GM19043 (cell line): ENCODE measurements around the gene FOXO1.
"Not testable (repeated sequence)": the region's sequence is repeated elsewhere in the genome, so short reads cannot be mapped to it uniquely, and the experiment has no call there.

Source experiments
- ATAC-seq: cut with Tn5 transposase; IDR thresholded peaks from one replicate; pipeline ENCODE4 v1.9.1; 2021; ENCODE audit warnings: low read depth; ENCODE audit not compliant: unreplicated experiment

FOXO1 gene

DNA sequence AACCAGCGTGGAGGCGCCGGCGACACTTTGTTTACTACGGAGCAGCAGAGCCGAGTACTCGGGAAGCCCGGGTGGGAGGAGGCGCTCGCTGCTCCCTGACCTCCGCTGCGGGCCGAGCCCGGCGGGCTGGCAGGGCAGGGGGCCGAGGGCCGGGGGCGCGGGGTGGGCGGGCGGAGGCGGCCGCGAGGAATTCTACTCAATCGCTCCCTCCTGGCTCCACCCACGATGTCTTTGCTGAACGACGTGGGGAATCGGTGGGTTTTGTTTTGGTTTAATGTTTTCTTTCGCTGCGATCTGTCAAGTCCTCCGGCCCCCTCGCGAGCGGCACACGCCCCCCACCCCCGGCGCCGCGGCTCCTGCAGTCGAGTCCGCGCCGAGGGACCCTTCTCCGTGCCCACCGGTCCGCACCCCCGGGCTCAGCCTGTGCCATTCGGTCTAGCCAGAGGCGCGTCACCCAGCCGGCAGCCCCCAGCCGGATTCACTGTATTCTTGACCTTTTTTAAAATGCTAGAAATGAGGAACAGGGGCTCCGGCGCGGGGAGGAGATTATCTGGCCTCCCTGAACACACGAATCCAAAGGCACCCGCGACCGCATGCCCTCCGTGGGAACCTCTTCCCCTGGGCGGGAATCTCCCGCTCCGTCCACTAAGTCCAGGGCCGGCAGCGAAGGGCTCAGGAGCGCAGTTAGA, 636 bp upstream of the FOXO1 start:
- ATAC-seq: no peak

DNA sequence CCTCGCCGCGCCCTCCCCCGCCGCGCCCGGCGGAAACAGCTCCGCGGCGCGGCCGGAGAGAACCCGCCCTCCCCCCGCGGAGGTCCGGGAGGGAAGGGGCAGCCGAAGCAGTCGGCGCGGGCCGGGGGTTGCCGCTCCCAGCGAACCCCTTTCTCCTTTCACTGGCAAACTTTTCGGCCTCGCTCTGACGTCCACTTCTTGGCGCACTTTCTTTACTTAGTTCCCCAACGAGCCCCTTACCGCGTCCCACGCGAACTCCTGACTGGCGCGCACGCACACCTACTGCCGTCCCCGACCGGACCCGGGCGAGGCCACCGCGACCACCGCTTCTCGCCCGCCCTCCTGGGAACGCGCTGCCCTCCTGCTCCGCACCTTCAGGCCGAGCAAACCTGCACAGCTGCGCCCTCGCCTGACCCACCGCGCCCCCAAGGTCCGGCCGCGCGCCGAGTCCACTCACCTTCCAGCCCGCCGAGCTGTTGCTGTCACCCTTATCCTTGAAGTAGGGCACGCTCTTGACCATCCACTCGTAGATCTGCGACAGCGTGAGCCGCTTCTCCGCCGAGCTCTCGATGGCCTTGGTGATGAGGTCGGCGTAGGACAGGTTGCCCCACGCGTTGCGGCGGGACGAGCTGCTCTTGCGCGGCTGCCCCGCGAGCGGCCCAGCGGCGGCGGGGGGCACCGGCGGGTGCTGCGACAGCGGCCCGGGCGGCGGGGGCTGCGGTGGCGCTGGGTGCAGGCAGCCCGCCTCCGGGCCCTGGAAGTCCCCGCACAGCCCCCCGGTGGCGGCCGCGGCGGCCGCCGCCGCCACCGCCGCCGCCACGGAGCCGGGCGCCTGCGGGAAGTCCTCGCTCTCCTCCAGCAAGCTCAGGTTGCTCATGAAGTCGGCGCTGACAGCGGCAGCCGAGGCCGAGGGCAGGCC, 1.1 kb downstream of the FOXO1 start:
- no peak for ATAC-seq

DNA sequence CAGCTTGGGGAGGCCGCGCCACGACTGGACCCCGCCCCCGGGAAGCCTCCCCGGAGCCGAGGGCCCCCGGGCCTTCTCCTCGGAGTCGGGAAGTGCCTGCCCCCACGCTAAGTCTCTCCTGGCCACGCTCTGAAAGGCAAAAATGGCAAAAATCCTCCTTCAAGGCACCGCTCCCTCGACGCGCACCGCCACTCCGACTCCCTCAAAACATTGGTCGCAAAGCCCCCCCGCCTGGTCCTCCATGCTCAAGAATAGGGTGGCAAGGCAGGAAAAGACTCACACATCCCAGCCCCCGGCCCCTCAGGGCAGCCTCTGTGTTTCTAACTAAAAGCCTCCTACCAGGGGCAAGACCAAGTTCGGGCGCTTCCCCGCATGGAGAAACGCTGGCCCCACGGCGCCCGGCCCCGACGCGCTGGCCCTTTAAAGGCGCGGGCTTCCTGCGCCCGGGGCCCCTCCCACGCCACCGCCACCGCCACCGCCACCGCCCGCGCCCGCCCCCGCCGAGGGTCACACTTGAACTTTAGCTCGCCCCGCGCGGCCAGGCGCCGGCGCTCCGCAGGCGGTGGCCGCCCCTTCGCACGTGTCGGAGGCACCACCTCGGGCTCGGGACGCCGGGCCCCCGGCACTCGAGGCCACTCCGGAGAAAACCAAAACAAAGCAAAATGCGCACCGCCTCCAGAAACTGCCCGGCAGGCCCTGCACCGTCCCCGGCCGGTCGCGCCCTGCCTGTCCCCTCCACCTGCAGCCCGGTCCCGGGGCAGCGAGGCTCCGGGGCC, 1.9 kb downstream of the FOXO1 start:
- no peak for ATAC-seq

DNA sequence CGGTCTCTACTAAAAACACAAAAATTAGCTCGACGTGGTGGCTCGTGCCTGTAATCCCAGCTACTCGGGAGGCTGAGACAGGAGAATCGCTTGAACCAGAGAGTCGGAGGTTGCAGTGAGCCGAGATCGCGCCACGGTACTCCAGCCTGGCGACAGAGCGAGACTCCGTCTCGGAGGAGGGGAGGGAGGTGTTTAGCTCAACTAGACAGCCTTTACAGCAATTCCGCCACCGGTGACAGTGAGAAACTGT, 2.4 kb downstream of the FOXO1 start:
- ATAC-seq: not testable (repeated sequence)

DNA sequence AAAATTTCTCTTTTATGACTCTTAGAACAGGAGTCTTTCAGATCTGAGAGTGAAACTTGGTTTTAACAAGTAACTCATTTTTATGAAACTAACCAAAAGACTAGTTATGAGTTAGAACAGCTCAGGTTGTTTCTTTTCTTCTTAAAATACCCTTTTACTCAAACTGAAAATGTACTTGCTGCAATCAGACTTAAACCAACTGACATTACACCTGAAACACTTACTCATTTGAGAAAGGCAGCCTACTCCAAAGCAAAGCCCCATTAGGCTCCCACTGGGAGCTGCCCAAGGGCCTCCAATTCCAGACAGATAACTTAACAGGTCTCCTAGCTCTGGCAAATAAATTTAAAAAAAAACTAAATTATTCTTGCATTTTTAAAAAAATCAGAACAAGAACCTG, 3.6 kb downstream of the FOXO1 start:
- peak; percentile 27 for ATAC-seq

DNA sequence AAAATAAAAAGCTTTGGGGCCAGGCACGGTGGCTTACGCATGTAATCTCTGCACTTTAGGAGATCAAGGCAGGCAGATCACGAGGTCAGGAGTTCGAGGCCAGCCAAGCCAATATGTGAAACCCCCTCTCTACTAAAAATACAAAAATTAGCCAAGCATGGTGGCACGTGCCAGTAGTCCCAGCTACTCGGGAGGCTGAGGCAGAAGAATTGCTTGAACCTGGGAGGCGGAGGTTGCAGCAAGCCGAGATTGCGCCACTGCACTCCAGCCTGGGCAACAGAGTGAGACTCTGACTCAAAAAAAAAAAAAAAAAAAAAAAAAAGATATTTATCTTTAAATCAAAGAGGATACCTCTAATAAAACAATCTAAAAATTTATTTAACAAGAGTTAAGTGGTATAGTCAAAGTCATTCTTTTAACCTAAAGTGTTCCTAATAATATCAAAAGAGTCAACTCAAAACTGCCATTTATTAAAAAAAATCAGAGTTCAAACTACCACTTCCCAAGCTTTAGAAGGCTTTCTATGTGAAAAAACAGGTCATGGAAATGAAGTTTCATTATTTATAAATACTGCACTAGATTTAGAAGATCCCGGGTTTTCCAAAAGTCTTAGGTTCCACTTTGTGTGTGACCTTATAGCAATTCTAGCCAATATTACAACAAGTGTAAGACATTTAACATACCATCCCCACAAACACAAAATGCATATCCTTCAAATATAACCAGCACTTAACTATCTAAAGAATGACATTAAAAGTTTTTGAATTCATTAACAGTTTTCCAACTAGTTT, 4.4 kb downstream of the FOXO1 start:
- ATAC-seq: no peak

DNA sequence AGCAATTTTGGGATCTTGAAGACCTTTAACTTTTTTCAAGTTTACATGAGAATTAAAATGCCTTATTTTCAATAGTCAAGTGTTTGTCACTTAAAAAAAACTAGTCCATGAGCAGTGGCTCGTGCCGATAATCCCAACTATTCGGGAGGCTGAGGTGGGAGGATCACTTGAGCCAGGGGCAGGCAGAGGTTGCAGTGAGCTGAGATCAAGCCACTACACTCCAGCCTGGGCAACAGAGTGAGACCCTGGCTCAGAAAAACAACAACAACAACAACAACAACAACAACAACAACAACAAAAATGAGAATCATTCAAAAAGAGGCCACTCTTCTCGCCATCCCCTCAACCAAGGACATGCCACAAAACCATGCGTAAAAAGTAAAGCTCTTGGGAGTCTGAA, 5.7 kb downstream of the FOXO1 start:
- no peak for ATAC-seq

DNA sequence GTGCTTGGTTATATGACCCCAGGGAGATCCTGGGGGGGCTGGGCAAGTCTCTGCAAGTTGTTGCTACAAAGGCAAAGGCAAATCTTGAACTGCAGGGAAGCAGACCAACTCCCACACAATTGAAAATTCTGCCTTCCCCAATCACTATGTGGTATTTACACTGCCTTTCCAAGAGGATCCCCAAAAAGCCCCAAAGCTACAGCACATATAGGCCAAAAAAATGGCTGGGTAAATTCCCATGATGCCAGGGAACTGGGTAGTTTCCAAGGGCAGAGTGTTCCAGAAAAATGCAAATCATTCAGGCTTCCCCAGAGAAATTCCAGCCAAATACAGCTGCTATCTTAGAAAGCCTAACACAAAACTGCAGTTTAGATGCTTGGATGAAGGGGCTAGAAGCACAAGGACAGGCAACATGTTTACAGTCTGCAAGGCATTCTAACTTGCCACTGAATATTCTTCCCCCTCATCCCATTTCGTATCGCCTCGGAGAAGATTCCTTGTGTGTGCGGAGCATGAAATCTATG, 6.2 kb downstream of the FOXO1 start:
- no peak for ATAC-seq

DNA sequence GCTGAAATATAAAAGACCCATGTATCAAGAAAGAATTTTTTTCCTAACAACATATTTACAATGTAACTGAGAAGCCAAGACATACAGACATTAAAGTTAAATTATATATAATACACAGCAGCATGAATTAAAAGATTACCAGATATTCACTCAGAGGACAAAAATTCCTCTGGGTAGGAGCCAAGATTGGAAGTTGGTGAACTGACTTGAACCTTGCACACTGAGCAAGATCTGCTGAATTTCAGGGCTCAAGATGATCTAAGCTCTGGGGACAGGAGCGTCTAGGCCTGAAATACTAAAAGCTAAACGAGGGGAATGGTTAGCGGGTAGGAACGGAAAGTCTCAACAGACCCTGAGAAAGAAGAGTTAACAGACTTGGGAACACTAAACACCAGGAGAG, 8.5 kb downstream of the FOXO1 start:
- no peak for ATAC-seq

DNA sequence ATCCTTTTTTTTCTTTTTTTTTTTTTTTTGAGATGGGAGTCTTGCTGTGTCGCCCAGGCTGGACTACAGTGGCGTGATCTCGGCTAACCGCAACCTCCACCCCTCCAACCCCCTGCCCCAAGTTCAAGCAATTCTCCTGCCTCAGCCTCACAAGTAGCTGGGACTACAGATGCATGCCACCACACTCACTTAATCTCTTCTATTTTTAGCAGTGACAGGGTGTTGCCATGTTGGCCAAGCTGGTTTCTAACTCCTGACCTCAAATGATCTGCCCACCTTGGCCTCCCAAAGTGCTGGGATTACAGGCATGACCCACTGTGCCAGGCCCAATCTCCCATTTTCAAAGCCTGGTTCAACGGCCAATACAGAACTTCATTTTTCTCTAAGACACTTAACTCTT, 9.1 kb downstream of the FOXO1 start:
- no peak for ATAC-seq

DNA sequence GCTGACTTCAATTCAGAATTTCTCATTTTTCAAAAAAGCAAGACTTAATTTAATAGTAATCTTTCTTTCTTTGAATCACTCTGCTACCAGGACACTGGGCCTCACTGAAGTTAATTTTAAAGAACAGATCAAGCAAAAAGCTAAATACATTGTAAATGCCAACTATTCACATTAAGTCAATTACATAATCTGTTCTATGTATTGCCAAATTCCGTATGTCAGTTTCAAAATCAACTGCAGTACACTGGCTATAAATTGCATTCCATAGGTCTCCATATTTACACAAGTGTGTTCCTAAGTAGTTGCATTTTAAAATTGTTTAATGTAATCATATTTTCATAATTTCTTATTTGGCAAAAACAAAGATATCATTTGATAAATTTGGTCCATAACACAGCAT, 10.1 kb downstream of the FOXO1 start:
- ATAC-seq: no peak

DNA sequence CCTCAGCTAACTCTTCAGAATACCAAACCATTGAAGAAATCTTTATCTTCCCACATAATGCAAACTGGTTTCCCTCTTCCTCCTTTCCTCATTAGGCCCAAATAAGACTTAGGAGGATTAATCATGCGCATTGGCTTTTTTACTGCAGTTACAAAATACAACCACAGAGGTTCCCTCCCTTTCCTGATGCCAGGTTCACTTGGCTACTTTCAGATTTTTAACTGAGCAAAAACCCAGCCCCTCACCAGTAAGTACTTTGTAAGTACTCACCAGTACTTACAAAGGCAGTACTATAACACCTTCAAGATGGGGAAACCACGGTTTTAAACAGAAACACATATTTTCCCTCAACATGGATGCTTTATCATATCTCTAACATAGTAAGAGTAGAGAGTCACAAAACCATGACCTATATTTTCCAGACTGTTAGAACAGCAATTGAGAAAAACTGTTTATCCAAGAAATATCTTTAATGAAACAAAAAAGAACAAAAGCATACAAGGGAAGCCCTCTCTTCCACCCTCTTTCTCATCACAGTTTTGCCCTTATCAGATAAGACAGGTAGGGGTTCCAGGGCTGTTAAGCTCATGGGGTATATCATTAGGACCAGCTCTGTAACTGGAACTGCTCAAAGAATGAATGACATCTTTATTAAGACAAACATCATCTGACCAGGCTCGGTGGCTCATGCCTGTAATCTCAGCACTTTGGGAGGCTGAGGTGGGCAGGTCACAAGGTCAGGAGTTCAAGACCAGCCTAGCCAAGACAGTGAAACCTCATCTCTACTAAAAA, 12.7 kb downstream of the FOXO1 start:
- no peak for ATAC-seq

DNA sequence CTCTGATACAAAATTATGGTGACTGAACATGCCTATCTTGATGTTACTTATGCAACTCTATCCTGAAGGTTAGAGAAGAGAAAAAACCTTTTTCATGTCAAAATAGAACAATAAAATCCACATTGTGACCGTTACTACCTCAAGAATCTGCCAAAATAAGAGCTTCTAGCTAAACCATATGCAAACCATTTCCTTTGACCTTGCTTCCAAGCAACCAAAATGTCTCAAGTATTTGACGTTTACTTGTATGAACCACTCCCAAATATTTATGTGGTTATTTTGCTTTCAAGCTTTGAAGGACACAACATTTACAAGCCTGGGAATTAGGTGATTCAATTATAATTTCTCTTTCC, 13.9 kb downstream of the FOXO1 start:
- ATAC-seq: peak; percentile 41

DNA sequence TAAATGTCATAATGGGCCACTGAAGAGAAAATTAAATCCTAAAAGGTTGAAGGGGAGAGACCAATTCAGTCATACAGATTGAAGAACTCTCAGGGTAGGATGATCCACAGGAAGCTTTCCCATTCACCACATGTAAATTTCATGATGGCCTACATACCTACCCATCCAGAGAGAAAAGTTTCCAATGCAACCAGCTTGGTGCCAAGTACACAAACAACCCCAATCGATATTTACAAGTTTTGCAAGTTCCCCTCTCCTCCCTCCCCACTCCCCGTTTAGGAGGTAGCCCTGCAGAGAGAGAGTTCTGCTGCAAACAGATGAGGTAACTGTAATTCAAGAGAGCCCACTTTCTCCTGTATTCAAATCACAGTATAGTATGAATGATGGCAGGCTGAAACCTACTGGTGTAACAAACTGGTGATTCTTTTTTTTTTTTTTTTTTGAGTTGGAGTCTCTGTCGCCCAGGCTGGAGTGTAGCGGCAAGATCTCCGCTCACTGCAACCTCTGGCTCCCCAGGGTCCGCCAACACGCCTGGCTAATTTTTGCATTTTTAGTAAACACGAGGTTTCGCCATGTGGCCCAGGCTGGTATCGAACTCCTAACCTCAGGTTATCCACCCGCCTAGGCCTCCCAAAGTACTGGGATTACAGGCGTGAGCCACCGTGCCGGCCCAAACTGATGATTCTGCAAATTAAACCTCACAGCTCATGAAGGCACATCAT, 14.4 kb downstream of the FOXO1 start:
- ATAC-seq: peak; percentile 44

DNA sequence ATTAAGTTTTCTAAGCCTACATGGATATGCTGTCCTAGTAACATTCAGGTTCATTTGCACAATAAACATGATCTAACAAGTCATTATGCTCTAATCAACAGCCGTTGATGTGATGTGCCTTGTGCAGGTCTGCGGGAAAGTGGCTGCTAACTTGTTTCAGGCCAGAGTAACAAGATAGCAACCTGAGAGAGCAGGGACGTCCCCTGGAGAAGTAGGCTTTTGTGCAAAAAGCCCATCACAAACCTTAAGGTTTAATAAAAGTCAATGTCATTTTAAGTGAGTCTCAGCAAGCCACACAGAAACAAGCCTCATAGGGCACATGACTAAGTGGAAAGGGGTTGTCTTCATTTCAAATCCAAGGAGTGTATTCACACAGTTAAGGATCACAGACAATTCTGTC, 17.6 kb downstream of the FOXO1 start:
- no peak for ATAC-seq

DNA sequence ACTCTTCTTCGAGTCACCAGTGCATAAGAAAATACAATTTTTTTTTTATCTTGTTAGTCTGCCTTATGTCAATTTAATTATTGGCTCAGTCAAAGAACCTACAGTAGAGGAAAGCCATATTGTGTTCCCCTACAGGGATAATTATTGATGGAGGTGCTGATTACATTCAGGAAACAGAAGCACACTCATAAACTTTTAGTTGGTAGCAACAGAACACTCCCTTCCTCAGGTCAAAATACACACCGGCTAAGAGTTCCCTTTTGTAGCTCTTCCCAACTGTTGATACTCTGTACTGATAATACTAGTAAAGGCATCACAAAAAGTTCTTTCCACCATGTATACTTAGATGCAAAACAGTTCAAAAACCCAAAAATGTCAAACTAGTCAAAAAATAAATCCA, 18.4 kb downstream of the FOXO1 start:
- ATAC-seq: no peak

DNA sequence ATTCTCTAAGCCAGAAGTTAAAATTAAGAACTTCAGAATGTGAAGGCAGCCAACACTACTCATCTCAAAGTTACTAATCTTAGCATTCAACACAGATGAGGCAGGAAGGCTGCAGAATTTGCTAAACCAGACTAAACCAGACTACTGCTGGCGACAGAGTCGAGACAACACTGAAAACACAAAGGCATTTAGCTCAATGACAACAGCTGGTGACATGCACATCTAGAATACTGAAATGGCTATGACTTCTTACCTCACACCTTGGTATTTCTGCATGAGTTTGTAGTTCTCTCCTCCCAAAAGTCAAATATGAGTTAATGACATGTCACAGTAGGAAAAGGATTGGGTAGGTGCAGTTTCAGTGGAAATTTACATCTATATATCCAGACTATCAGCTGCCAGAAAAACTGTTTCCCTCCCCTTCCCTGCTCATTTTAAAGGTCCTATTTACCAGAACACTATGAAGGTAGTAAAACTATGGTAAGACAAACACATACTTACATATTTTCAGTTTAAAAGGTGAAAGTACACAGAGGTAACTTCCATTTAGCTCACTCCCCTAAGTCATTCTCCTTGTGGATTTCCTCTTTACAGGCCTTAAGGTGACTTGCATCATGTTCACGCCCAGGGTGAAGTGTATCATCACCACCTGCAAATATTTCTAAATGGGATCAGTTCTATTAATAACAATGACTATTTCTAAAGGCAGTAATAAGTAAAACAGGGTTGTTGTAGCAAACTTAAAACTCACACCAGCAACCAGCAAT, 21.4 kb downstream of the FOXO1 start:
- ATAC-seq: no peak

DNA sequence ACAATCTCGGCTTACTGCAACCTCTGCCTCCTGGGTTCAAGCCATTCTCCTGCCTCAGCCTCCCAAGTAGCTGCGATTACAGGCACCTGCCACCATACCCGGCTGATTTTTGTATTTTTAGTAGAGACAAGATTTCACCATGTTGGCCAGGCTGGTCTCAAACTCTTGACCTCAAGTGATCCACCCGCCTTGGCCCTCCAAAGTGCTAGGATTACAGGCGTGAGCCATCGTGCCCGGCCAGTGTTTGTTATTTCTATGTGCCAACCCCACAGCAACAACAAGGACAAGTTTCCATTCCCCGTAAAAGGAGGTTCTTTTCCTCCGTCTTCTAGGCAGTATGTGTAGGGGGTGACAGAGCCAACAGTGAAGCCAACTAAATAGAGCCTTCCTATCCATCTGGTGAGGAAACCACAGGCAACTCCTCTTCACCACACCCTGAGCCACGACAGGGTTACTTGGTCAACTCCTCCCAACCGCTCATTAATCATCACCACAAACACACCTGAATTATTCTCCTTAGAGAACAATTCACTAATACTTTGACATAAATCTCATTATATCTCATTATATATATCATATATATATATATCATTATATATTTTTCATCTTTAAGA, 25.5 kb downstream of the FOXO1 start:
- ATAC-seq: no peak
